Cardiac muscle cell (in vitro differentiated cells and primary cell): ENCODE results near the gene ABCB4. TPM values are rescaled to one million over a fixed set of nuclear protein-coding genes. Genes with fewer than 3 reads are reported as not detected.

Experiments
- DNase-seq, 2 donors: peaks; one replicate each; pipeline versions ENCODE4 v3.0.0 to v3.0.0-alpha.2; 2010 to 2017; ENCODE audit warnings: low read depth in 1 of 2, low spot score in 1 of 2
- H3K27ac ChIP-seq: fragments of 200-600 bp; sonication (generic); 2 replicates; pipeline ENCODE4 v1.5.1; 2016
- H3K27me3 ChIP-seq: fragments of 200-600 bp; sonication (generic); 2 replicates; pipeline ENCODE4 v1.6.0; 2016; ENCODE audit warnings: control low read depth
- H3K36me3 ChIP-seq: fragments of 200-600 bp; sonication (generic); 2 replicates; pipeline ENCODE4 v1.5.1; 2016; ENCODE audit warnings: control low read depth
- H3K4me1 ChIP-seq: fragments of 200-600 bp; sonication (generic); 2 replicates; pipeline ENCODE4 v1.8.1; 2017; ENCODE audit warnings: low read depth, mild to moderate bottlenecking, mixed run types
- H3K4me3 ChIP-seq: fragments of 200-600 bp; sonication (generic); 2 replicates; pipeline ENCODE4 v1.5.1; 2016; ENCODE audit warnings: mild to moderate bottlenecking
- H3K9me3 ChIP-seq: fragments of 200-600 bp; sonication (generic); 2 replicates; pipeline ENCODE4 v1.5.1; 2017; ENCODE audit warnings: low read depth, mild to moderate bottlenecking, control low read depth
- polyA plus RNA-seq: library from polyadenylated mRNA; unstranded; fragments of >200 nt; fragmentation: Nextera tagmentation; extraction: Ambion mirVana; gene quantifications from 2 replicates; pipeline ENCODE4 v1.2.1, GENCODE V29; 2016
- total RNA-seq: library from RNA; depleted of rRNA; stranded (reverse); fragments of >200 nt; gene quantifications from 2 replicates; pipeline ENCODE4 v1.2.3, GENCODE V29; 2016
- TF ChIP-seq, protein P1 (sequence below): IDR thresholded peaks from 2 replicates; pipeline ENCODE4 v1.5.1; 2012; ENCODE audit warnings: low read depth, mild to moderate bottlenecking, low read length

Gene ABCB4
- total and polyA plus RNA-seq, 2 experiments from 2014 or later: 1.4 to 2.8 TPM

- TF ChIP-seq, protein P1, sequence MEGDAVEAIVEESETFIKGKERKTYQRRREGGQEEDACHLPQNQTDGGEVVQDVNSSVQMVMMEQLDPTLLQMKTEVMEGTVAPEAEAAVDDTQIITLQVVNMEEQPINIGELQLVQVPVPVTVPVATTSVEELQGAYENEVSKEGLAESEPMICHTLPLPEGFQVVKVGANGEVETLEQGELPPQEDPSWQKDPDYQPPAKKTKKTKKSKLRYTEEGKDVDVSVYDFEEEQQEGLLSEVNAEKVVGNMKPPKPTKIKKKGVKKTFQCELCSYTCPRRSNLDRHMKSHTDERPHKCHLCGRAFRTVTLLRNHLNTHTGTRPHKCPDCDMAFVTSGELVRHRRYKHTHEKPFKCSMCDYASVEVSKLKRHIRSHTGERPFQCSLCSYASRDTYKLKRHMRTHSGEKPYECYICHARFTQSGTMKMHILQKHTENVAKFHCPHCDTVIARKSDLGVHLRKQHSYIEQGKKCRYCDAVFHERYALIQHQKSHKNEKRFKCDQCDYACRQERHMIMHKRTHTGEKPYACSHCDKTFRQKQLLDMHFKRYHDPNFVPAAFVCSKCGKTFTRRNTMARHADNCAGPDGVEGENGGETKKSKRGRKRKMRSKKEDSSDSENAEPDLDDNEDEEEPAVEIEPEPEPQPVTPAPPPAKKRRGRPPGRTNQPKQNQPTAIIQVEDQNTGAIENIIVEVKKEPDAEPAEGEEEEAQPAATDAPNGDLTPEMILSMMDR: no peak
- Histone ChIP-seq H3K4me3 (no peak overlapping the region), H3K4me1 (no peaks in the 10 kb centered on the region), H3K27ac (no peak overlapping the region), H3K27me3 (no peaks in the 10 kb centered on the region), H3K9me3 (no peaks in the 10 kb centered on the region), H3K36me3 (peaks cover 6% of the 10 kb centered on the region)
- no peak for DNase-seq
Observed at GRCh38 chr7:87380905-87381304, 94.6 kb downstream of the ABCB4 start.

DNA sequence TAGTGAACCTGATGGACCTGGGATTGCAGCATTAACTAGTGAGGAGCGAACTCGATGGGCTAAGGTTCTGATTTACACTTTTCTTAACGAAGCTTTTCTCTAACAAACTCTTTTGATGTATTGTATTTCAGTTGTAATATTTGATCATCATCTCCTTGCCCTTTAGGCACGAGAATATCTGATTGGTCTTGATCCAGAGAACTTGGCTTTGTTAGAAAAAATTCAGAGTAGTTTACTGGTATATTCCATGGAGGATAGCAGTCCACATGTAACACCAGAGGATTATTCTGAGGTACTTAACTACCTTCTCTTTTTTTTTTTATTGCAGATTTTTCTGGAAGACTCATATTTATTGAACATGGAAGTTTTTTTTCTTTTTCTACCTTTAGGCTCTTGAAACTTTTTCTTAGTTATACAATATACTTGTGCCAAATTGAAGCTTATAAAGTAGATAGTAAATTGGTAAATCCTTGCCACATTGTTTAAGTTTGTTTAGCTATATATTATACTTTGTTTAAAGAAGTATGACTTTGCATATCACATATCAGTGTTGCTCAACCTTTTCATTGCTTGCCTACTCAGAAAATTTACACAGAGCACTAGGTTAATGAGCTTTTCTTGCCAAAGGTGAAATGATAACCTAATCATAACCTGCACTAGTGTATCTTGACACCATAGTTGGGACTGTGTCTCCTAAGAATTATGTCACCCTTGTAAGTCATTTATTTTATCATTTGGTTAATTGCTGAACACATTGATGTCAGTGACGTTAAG lies 99.6 kb downstream of the ABCB4 start:
- no peaks in the 10 kb centered on the region for H3K36me3 ChIP-seq
- no peak for DNase-seq
- TF ChIP-seq, protein P1: no peak
- no peaks in the 10 kb centered on the region for H3K4me1 ChIP-seq
- no peaks in the 10 kb centered on the region for H3K9me3 ChIP-seq
- no peak overlapping the region for H3K27ac ChIP-seq
- H3K4me3 ChIP-seq: no peak overlapping the region
- no peaks in the 10 kb centered on the region for H3K27me3 ChIP-seq

DNA sequence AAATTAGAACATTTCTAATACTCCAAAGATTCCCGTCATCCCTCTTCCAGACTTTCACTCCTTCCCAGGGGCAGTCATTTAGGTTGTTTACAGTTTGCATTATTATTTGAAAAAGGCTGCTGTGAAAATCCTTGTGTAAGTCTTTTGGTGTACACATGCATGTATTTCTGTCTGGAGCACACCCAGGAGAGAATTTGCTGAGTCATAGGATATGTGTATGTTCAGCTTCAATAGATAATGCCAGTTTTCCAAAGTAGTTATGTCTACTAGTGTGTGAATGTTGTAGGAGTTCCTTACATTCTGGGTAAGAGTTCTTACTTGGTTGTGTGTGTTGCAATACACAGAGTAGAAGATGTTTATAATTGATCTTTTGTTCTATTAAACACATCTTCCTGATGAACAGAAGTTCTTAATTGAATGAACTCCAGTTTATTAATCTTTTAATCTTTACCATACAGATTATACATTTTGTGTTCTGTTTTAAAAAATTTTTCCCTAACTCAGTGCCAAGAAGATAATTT lies 104.8 kb downstream of the ABCB4 start:
- no peaks in the 10 kb centered on the region for H3K27me3 ChIP-seq
- H3K4me1 ChIP-seq: no peaks in the 10 kb centered on the region
- H3K27ac ChIP-seq: no peak overlapping the region

GRCh38 chr7:87369216-87369615 lies 106.3 kb downstream of the ABCB4 start:
- DNase-seq: no peak
- no peak overlapping the region for H3K27ac ChIP-seq
- no peaks in the 10 kb centered on the region for H3K4me1 ChIP-seq
- TF ChIP-seq, protein P1: no peak
- no peaks in the 10 kb centered on the region for H3K9me3 ChIP-seq
- H3K4me3 ChIP-seq: no peak overlapping the region
- H3K27me3 ChIP-seq: no peaks in the 10 kb centered on the region
- H3K36me3 ChIP-seq: no peaks in the 10 kb centered on the region

More for the DNA sequence above, 104.8 kb downstream of the ABCB4 start:
- TF ChIP-seq, protein P1: no peak
- DNase-seq: peak in 1 of 2 donors; percentile 78
- no peaks in the 10 kb centered on the region for H3K36me3 ChIP-seq
- H3K4me3 ChIP-seq: no peak overlapping the region
- no peaks in the 10 kb centered on the region for H3K9me3 ChIP-seq

DNA sequence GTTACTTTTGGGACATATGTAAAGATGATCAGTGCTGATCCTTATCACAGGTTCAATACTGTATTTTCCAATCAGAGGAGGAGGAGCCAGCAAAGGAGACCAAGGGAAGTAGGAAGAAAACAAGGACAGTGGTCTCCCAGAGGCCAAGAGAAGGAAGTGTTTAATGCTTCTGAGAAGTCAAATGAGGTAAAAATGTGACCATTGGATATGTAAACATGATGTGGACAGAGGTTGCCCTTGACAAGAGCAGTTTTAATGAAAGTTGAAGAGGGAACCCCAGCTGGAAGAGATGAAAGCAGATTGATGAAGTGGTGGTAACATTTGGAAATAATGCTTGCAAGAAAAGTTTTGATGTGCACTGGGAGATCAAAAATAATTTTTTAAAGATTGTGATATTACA lies 111.2 kb downstream of the ABCB4 start:
- Histone ChIP-seq H3K4me3 (no peak overlapping the region), H3K9me3 (no peaks in the 10 kb centered on the region), H3K27me3 (no peaks in the 10 kb centered on the region), H3K4me1 (no peaks in the 10 kb centered on the region), H3K27ac (no peak overlapping the region), H3K36me3 (no peaks in the 10 kb centered on the region)
- no peak for DNase-seq
- TF ChIP-seq, protein P1: no peak
